Gastroesophageal sphincter (tissue), 4 donors: ENCODE results near the gene PDZD2. TPM values are rescaled to one million over a fixed set of nuclear protein-coding genes. Genes with fewer than 3 reads are reported as not detected.

Source experiments
- ATAC-seq: fragments of 150-250 bp; one replicate; pipeline ENCODE4 v1.9.1; 2016; ENCODE audit warnings: mild to moderate bottlenecking, moderate library complexity
- H3K27ac ChIP-seq, 4 donors: fragments of 200-600 bp; sonication (generic) in 3 of 4; 1 replicate in 3 of 4; 2 replicates in 1 of 4; pipeline ENCODE4 v1.5.1; 2016 to 2019
- H3K27me3 ChIP-seq: fragments of 200-600 bp; sonication (generic); one replicate; pipeline ENCODE4 v1.5.1; 2019
- H3K36me3 ChIP-seq, 2 donors: fragments of 200-600 bp; sonication (generic); one replicate each; pipeline ENCODE4 v1.5.1; 2019; ENCODE audit warnings: control low read depth in 1 of 2
- H3K4me1 ChIP-seq, 3 donors: fragments of 200-600 bp; sonication (generic); 1 replicate in 2 of 3; 2 replicates in 1 of 3; pipeline ENCODE4 v1.5.1; 2016 to 2019; ENCODE audit warnings: control low read depth in 2 of 3
- H3K4me3 ChIP-seq, 2 donors: fragments of 200-600 bp; sonication (generic); one replicate each; pipeline ENCODE4 v1.5.1; 2019; ENCODE audit warnings: mild to moderate bottlenecking in 1 of 2, moderate library complexity in 1 of 2
- H3K9me3 ChIP-seq, 3 donors: fragments of 200-600 bp; sonication (generic); one replicate each; pipeline ENCODE4 v1.5.1; 2017 to 2019; ENCODE audit warnings: control low read depth in 2 of 3
- EP300 ChIP-seq: sonication (generic); formaldehyde crosslinking; IDR thresholded peaks from one replicate; pipeline ENCODE4 v1.6.1; 2017; ENCODE audit warnings: antibody characterized with exemption, mild to moderate bottlenecking
- POLR2A ChIP-seq, 2 donors: fragments of 450-650 bp; IDR thresholded peaks; one replicate each; pipeline ENCODE4 v1.6.1; 2017; ENCODE audit warnings: antibody characterized with exemption in 2 of 2, mild to moderate bottlenecking in 2 of 2, moderate library complexity in 1 of 2
- POLR2AphosphoS5 ChIP-seq: sonication (generic); formaldehyde crosslinking; IDR thresholded peaks from one replicate; pipeline ENCODE4 v1.6.1; 2017; ENCODE audit warnings: antibody characterized with exemption
- WGBS, 2 donors: methylation state at CpG; one replicate each; pipeline ENCODE4 v1.1.5; 2018; ENCODE audit warnings: low coverage in 1 of 2; 5-methylcytosine and 5-hydroxymethylcytosine counted together
- total RNA-seq, 4 donors: library from RNA; depleted of rRNA; stranded (reverse); fragments of >200 nt; gene quantifications; one replicate each; pipeline ENCODE4 v1.1.0, GENCODE V29; 2016
- TF ChIP-seq, protein P1 (sequence below), 4 experiments: fragments of 200-600 bp in 2 of 4; fragments of 450-650 bp in 2 of 4; sonication (generic) in 1 of 4; IDR thresholded peaks; one replicate each; pipeline ENCODE4 v1.5.1; 2017 to 2019; ENCODE audit warnings: antibody characterized with exemption in 4 of 4, mild to moderate bottlenecking in 2 of 4, moderate library complexity in 2 of 4

Gene PDZD2
- total RNA-seq, 4 donors from 2014 or later = 8.6 to 19.4 (median 14.0) TPM

DNA sequence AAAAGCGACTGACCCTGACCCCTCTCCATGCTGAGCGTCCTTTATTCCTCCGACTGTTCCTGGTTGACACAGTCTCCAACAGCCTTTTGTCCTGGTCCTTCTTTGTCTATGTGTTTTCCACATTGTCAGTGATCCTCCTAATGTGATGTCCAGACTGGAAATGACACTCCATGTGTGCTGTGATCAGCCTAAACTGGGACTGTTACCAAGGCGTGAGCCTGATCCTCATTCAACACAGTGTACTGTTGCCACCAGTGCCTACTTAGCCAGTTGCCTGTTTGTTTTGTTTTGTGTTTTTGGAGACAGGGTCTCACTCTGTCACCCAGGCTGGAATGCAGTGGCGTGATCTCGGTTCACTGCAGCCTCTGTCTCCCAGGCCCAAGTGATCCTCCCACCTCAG is 343.1 kb downstream of the PDZD2 start:
- Histone ChIP-seq H3K4me1 (no peaks in the 10 kb centered on the region), H3K27me3 (no peaks in the 10 kb centered on the region), H3K9me3 (no peaks in the 10 kb centered on the region), H3K4me3 (no peak overlapping the region), H3K27ac (no peak overlapping the region), H3K36me3 (no peaks in the 10 kb centered on the region)
- ATAC-seq = no peak
- 93 to 100% methylated on average over 2 to 6 of the region's 6 CpGs for WGBS, 2 donors
- TF ChIP-seq, protein P1, sequence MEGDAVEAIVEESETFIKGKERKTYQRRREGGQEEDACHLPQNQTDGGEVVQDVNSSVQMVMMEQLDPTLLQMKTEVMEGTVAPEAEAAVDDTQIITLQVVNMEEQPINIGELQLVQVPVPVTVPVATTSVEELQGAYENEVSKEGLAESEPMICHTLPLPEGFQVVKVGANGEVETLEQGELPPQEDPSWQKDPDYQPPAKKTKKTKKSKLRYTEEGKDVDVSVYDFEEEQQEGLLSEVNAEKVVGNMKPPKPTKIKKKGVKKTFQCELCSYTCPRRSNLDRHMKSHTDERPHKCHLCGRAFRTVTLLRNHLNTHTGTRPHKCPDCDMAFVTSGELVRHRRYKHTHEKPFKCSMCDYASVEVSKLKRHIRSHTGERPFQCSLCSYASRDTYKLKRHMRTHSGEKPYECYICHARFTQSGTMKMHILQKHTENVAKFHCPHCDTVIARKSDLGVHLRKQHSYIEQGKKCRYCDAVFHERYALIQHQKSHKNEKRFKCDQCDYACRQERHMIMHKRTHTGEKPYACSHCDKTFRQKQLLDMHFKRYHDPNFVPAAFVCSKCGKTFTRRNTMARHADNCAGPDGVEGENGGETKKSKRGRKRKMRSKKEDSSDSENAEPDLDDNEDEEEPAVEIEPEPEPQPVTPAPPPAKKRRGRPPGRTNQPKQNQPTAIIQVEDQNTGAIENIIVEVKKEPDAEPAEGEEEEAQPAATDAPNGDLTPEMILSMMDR (IDR thresholded peaks at IDR 0.05) = no peak
- TF ChIP-seq EP300 (no peak), POLR2A (IDR thresholded peaks at IDR 0.05) (no peak), POLR2AphosphoS5 (no peak)

DNA sequence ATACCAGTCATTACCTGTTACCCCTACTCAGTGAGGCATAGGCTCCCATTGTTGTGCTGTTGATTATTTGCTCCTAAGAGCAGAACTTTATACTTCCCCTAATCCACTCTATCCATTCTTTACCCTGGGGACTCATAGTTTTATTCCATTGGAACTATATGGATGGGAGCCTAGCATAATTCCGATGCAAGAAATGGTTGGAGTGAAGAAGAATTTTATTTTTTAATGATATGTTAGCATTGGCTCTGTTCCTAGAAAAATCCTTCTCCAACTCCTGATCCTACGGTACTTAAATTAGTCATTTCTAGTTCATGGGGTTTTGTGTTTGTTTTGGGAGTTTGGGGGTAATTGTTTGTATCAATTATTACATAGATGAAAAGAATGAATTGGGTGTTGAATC is 343.7 kb downstream of the PDZD2 start:
- Histone ChIP-seq H3K4me1 (no peaks in the 10 kb centered on the region), H3K36me3 (no peaks in the 10 kb centered on the region), H3K27me3 (no peaks in the 10 kb centered on the region), H3K27ac (no peak overlapping the region), H3K4me3 (no peak overlapping the region), H3K9me3 (no peaks in the 10 kb centered on the region)
- 69% methylated on average over 2 of the region's 2 CpGs; no CpG with 5 or more reads in 1 of the 2 donors for WGBS, 2 donors
- no peak for TF ChIP-seq POLR2AphosphoS5
- no peak for TF ChIP-seq POLR2A (IDR thresholded peaks at IDR 0.05)
- TF ChIP-seq, protein P1 (IDR thresholded peaks at IDR 0.05) = no peak
- no peak for TF ChIP-seq EP300
- ATAC-seq = no peak

DNA sequence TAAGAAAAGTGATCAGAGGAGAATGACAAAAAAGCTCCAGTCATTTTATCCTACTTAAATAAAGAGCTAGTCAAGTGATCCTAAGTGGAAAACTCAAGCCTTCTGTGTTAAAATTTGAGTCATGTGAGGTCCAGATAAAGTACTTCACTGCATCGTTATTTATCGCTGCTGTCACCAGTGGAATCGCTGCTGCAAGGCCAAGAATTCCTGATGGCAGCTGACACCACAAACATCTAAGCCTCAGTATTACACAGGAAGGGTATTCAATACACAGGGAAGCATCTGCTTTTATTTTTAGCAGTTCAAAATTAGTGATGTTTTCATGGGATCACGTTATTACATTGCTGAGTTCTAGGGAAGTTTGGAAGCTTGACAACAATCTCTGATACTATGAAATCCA is 344.9 kb downstream of the PDZD2 start:
- TF ChIP-seq POLR2AphosphoS5 (no peak), EP300 (no peak), POLR2A (IDR thresholded peaks at IDR 0.05) (no peak)
- TF ChIP-seq, protein P1 (IDR thresholded peaks at IDR 0.05) = no peak
- Histone ChIP-seq H3K27me3 (no peaks in the 10 kb centered on the region), H3K9me3 (no peaks in the 10 kb centered on the region), H3K4me1 (no peaks in the 10 kb centered on the region), H3K27ac (no peak overlapping the region), H3K4me3 (no peak overlapping the region), H3K36me3 (no peaks in the 10 kb centered on the region)
- no peak for ATAC-seq
- 17 to 21% methylated on average over 3 to 4 of the region's 4 CpGs for WGBS, 2 donors

DNA sequence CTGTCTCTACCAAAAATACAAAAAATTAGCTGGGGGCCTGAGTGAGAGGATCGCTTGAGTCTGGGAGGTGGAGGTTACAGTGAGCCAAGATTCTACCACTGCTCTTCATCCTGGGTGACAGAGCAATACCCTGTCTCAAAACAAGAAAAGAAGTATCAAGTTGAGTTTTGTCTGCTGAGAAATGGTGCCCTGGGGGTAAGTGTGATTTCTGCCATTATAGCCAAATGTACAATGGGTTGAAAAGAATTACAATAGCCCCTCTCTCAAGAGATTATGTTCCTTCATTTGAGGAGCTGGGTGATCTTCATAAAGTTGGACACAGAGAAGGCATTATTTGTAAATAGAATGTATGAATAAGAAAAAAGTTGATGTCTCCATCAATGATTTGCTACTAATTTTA is 345.8 kb downstream of the PDZD2 start:
- H3K27me3 ChIP-seq = no peaks in the 10 kb centered on the region
- WGBS, 2 donors = 20 to 75% methylated on average over 1 of the region's 1 CpG
- TF ChIP-seq POLR2AphosphoS5 (no peak), EP300 (no peak), POLR2A (IDR thresholded peaks at IDR 0.05) (no peak)
- TF ChIP-seq, protein P1 (IDR thresholded peaks at IDR 0.05) = no peak
- no peak for ATAC-seq
- no peaks in the 10 kb centered on the region for H3K36me3 ChIP-seq
- H3K4me1 ChIP-seq = no peaks in the 10 kb centered on the region
- no peaks in the 10 kb centered on the region for H3K9me3 ChIP-seq
- no peak overlapping the region for H3K27ac ChIP-seq
- no peak overlapping the region for H3K4me3 ChIP-seq

DNA sequence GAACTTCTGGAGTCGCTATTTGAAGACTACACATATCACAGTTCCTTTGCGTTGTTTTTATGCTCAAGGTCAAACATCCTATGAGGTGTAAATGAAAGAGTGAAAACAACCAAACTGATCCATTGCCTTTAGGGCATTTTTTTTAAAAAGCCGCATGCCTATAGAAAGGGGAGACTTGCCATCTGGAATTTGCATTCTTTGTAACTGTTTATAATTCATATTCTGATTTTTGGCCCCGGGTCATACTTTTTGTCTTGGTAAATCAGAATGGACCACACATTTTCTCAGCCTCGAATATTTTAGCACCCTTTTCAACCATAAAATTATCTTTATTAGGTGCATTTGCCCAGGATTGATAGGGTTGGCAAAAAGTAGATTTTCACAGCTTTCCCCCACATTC is 347.2 kb downstream of the PDZD2 start:
- Histone ChIP-seq H3K4me3 (no peak overlapping the region), H3K27ac (no peak overlapping the region), H3K4me1 (no peaks in the 10 kb centered on the region), H3K27me3 (no peaks in the 10 kb centered on the region), H3K9me3 (no peaks in the 10 kb centered on the region), H3K36me3 (no peaks in the 10 kb centered on the region)
- 82 to 98% methylated on average over 4 to 5 of the region's 5 CpGs for WGBS, 2 donors
- TF ChIP-seq EP300 = no peak
- no peak for TF ChIP-seq POLR2A (IDR thresholded peaks at IDR 0.05)
- TF ChIP-seq POLR2AphosphoS5 = no peak
- TF ChIP-seq, protein P1 (IDR thresholded peaks at IDR 0.05) = no peak
- no peak for ATAC-seq
